ENCODE data around the gene FGGY. TPM values are rescaled to one million over a fixed set of nuclear protein-coding genes. Genes with fewer than 3 reads are reported as not detected.

Gene FGGY
- total RNA-seq, 2 donors from 2014 or later: 14.1 to 14.8 TPM

DNA sequence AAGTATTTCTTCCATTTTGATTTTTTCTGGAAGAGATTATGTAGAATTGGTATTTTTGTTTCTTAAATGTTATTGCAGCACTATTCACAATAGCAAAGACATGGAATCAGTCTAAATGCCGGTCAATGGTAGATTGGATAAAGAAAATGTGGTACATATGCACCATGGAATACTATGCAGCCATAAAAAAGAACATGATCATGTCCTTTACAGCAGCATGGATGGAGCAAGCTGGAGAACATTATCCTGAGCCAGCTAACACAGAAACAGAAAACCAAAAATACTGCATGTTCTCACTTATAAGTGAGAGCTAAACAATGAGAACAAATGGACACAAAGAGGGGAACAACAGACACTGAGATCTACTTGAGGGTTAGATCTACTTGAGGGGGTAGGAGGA lies 5.4 kb downstream of the FGGY start:
- Mint-ChIP-seq H3K27me3 (ENCODE audit: insufficient read depth) (no peaks in the 10 kb centered on the region), H3K4me1 (peaks cover 6% of the 10 kb centered on the region)
- peaks cover 20% of the 10 kb centered on the region for H3K9me3 ChIP-seq (ENCODE audit: control insufficient read depth, low read length)

DNA sequence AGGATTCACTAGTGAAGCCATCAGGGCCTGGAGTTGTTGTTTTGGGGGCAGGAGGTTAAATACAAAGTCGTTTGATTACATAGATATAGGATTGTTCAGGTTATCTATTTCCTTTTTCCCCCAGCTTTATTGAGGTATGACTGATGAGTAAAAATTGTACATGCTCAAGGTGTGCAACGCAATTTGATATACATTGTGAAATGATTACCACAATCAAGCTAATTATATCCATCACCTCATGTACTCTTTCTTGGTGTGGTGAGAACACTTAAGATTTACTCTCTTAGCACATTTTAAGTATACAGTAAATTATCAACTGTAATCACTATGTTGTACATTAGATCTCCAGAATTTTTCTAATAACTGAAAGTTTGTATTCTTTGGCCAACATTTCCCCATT lies 6.0 kb downstream of the FGGY start:
- Mint-ChIP-seq H3K27ac (no peak overlapping the region), H3K36me3 (ENCODE audit: low read depth) (peaks cover 11% of the 10 kb centered on the region)
- 83% methylated on average over 1 of the region's 2 CpGs; no CpG with 5 or more reads in 1 of the 2 experiments for WGBS, 2 experiments (ENCODE audit: insufficient coverage in 1 of 2, insufficient read length in 1 of 2)

More for the DNA sequence above, 5.4 kb downstream of the FGGY start:
- Histone ChIP-seq H3K4me1 (ENCODE audit: control insufficient read depth, insufficient read depth, low read length) (no peaks in the 10 kb centered on the region), H3K27me3 (ENCODE audit: control insufficient read depth, insufficient read depth, low read length, poor library complexity, severe bottlenecking) (no peaks in the 10 kb centered on the region), H3K36me3 (ENCODE audit: control insufficient read depth, insufficient read depth, low read length) (no peaks in the 10 kb centered on the region), H3K4me3 (ENCODE audit: low read length) (no peak overlapping the region), H3K9ac (ENCODE audit: extremely low read depth, low read length, poor library complexity, severe bottlenecking) (no peak overlapping the region), H3K27ac (ENCODE audit: low read depth, low read length) (no peak overlapping the region)
- TF ChIP-seq, protein P1, sequence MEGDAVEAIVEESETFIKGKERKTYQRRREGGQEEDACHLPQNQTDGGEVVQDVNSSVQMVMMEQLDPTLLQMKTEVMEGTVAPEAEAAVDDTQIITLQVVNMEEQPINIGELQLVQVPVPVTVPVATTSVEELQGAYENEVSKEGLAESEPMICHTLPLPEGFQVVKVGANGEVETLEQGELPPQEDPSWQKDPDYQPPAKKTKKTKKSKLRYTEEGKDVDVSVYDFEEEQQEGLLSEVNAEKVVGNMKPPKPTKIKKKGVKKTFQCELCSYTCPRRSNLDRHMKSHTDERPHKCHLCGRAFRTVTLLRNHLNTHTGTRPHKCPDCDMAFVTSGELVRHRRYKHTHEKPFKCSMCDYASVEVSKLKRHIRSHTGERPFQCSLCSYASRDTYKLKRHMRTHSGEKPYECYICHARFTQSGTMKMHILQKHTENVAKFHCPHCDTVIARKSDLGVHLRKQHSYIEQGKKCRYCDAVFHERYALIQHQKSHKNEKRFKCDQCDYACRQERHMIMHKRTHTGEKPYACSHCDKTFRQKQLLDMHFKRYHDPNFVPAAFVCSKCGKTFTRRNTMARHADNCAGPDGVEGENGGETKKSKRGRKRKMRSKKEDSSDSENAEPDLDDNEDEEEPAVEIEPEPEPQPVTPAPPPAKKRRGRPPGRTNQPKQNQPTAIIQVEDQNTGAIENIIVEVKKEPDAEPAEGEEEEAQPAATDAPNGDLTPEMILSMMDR (conservative IDR thresholded peaks at IDR 0.05): no peak
- Mint-ChIP-seq H3K27ac (no peak overlapping the region), H3K9me3 (peaks cover 25% of the 10 kb centered on the region), H3K4me3 (no peak overlapping the region), H3K36me3 (ENCODE audit: low read depth) (peaks cover 11% of the 10 kb centered on the region)
- no peak for DNase-seq
- WGBS, 2 experiments (ENCODE audit: insufficient coverage in 1 of 2, insufficient read length in 1 of 2): 83 to 91% methylated on average over 1 of the region's 1 CpG

DNA sequence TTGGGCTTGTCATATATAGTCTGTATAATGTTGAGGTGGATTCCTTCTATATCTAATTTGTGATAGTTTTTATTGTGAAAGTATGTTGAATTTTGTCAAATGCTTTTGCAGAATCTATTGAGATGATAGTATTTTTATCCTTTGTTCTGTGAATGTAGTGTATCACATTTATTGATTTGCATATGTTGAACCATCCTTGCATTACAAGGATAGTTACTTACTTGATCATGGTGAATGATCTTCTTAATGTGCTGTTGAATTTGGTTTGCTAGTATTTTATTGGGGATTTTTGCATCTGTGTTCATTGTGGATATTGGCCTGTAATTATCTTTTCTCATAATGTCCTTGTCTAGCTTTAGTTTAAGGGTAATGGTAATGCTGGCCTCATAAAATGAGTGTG lies 8.3 kb downstream of the FGGY start:
- H3K4me3 Mint-ChIP-seq: no peak overlapping the region
- H3K4me3 ChIP-seq (ENCODE audit: low read length): no peak overlapping the region
- H3K9me3 Mint-ChIP-seq: peaks cover 25% of the 10 kb centered on the region
- H3K36me3 ChIP-seq (ENCODE audit: control insufficient read depth, insufficient read depth, low read length): no peaks in the 10 kb centered on the region
- H3K9me3 ChIP-seq (ENCODE audit: control insufficient read depth, low read length): peaks cover 20% of the 10 kb centered on the region
- H3K27ac Mint-ChIP-seq: no peak overlapping the region
- no peak overlapping the region for H3K27ac ChIP-seq (ENCODE audit: low read depth, low read length)
- H3K9ac ChIP-seq (ENCODE audit: extremely low read depth, low read length, poor library complexity, severe bottlenecking): no peak overlapping the region
- no peaks in the 10 kb centered on the region for H3K27me3 ChIP-seq (ENCODE audit: control insufficient read depth, insufficient read depth, low read length, poor library complexity, severe bottlenecking)
- H3K4me1 ChIP-seq (ENCODE audit: control insufficient read depth, insufficient read depth, low read length): no peaks in the 10 kb centered on the region
- TF ChIP-seq, protein P1 (conservative IDR thresholded peaks at IDR 0.05): no peak
- peaks cover 11% of the 10 kb centered on the region for H3K36me3 Mint-ChIP-seq (ENCODE audit: low read depth)
- peaks cover 4% of the 10 kb centered on the region for H3K4me1 Mint-ChIP-seq
- no peaks in the 10 kb centered on the region for H3K27me3 Mint-ChIP-seq (ENCODE audit: insufficient read depth)
- no peak for DNase-seq

More for the DNA sequence above, 6.0 kb downstream of the FGGY start:
- no peaks in the 10 kb centered on the region for H3K27me3 Mint-ChIP-seq (ENCODE audit: insufficient read depth)
- no peak overlapping the region for H3K27ac ChIP-seq (ENCODE audit: low read depth, low read length)
- no peak overlapping the region for H3K4me3 ChIP-seq (ENCODE audit: low read length)
- H3K4me1 Mint-ChIP-seq: peaks cover 4% of the 10 kb centered on the region
- DNase-seq: no peak
- no peak overlapping the region for H3K9ac ChIP-seq (ENCODE audit: extremely low read depth, low read length, poor library complexity, severe bottlenecking)
- peaks cover 25% of the 10 kb centered on the region for H3K9me3 Mint-ChIP-seq
- no peaks in the 10 kb centered on the region for H3K36me3 ChIP-seq (ENCODE audit: control insufficient read depth, insufficient read depth, low read length)
- H3K4me1 ChIP-seq (ENCODE audit: control insufficient read depth, insufficient read depth, low read length): no peaks in the 10 kb centered on the region
- peaks cover 20% of the 10 kb centered on the region for H3K9me3 ChIP-seq (ENCODE audit: control insufficient read depth, low read length)
- no peak overlapping the region for H3K4me3 Mint-ChIP-seq
- no peaks in the 10 kb centered on the region for H3K27me3 ChIP-seq (ENCODE audit: control insufficient read depth, insufficient read depth, low read length, poor library complexity, severe bottlenecking)
- TF ChIP-seq, protein P1 (conservative IDR thresholded peaks at IDR 0.05): no peak

Data from endodermal cell (in vitro differentiated cells).